Activated CD8-positive, alpha-beta memory T cell treated with anti-CD3 and anti-CD28 coated beads, Interleukin-2, amount 10 ng/mL, durations not matched to agents 7 days and 5 days (primary cell): ENCODE measurements around the gene TRRAP. TPM values are rescaled to one million over a fixed set of nuclear protein-coding genes. Genes with fewer than 3 reads are reported as not detected.

Experiments used
- ATAC-seq: fragments of 150-1000 bp; cut with Tn5 transposase; one replicate; pipeline ENCODE4 v1.10.0; 2021; ENCODE audit warnings: moderate library complexity
- CTCF ChIA-PET: fragments of 350-600 bp; sonication (Branson Sonifier 250); formaldehyde crosslinking; loops from one replicate; lab custom pipeline; 2021; ENCODE audit warnings: antibody characterized with exemption; lab: Charles Lee
- DNase-seq: peaks from one replicate; pipeline ENCODE4 v3.0.0-alpha.2; 2020
- H3K27ac Mint-ChIP-seq: one replicate; pipeline ENCODE4 v1.8.0; 2021; ENCODE audit warnings: mild to moderate bottlenecking, mixed read lengths
- H3K27me3 Mint-ChIP-seq: one replicate; pipeline ENCODE4 v1.8.0; 2021; ENCODE audit warnings: mixed read lengths
- H3K36me3 Mint-ChIP-seq: one replicate; pipeline ENCODE4 v1.8.0; 2021; ENCODE audit warnings: mild to moderate bottlenecking, mixed read lengths
- H3K4me1 Mint-ChIP-seq: one replicate; pipeline ENCODE4 v1.8.0; 2021; ENCODE audit warnings: mixed read lengths
- H3K4me3 Mint-ChIP-seq: one replicate; pipeline ENCODE4 v1.8.0; 2021; ENCODE audit warnings: mild to moderate bottlenecking, moderate library complexity, mixed read lengths
- H3K9me3 Mint-ChIP-seq: one replicate; pipeline ENCODE4 v1.8.0; 2022; ENCODE audit warnings: low read depth, mixed read lengths
- total RNA-seq, 2 experiments: library from RNA; stranded (reverse); gene quantifications; one replicate each; pipeline ENCODE4 v1.2.3, GENCODE V29; 2021

TRRAP gene
- total RNA-seq, 2 experiments from 2014 or later = 56.2 to 56.8 TPM

- no peak for ATAC-seq
- H3K27me3 Mint-ChIP-seq = no peaks in the 10 kb centered on the region
- no peak overlapping the region for H3K4me3 Mint-ChIP-seq
- H3K9me3 Mint-ChIP-seq = no peaks in the 10 kb centered on the region
- peaks cover 43% of the 10 kb centered on the region for H3K36me3 Mint-ChIP-seq
- peaks cover 19% of the 10 kb centered on the region for H3K4me1 Mint-ChIP-seq
- DNase-seq = no peak
- H3K27ac Mint-ChIP-seq = no peak overlapping the region
- CTCF ChIA-PET = no interaction called here
Observed at GRCh38 chr7:98994046-98994944, 116.0 kb downstream of the TRRAP start.

DNA sequence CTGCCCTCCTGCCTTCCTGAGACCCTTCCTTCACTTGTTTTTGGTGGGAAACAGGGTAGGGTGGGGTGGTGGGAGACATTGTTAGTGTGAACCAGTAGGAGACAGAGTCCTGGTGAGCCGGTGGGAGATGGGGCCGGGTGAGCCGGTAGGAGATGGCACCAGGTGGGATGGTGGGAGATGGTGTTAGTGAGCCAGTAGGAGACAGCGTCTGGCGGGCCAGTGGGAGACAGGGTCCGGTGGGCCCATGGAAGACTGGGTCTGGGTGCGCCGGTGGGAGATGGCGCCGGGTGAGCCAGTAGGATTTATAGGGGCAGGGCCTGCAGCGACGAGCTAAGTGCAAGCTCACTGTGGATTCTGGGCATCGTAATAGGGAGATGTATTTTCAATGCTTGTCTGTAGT lies 116.8 kb downstream of the TRRAP start:
- no peaks in the 10 kb centered on the region for H3K27me3 Mint-ChIP-seq
- no peak for ATAC-seq
- no peak for DNase-seq
- H3K9me3 Mint-ChIP-seq = no peaks in the 10 kb centered on the region
- H3K36me3 Mint-ChIP-seq = peaks cover 42% of the 10 kb centered on the region
- no peak overlapping the region for H3K27ac Mint-ChIP-seq
- CTCF ChIA-PET = no interaction called here
- H3K4me1 Mint-ChIP-seq = peaks cover 14% of the 10 kb centered on the region
- no peak overlapping the region for H3K4me3 Mint-ChIP-seq

GRCh38 chr7:98995523-98996149 lies 117.3 kb downstream of the TRRAP start:
- H3K27me3 Mint-ChIP-seq = no peaks in the 10 kb centered on the region
- H3K4me1 Mint-ChIP-seq = peaks cover 14% of the 10 kb centered on the region
- no peak overlapping the region for H3K4me3 Mint-ChIP-seq
- ATAC-seq = no peak
- peaks cover 39% of the 10 kb centered on the region for H3K36me3 Mint-ChIP-seq
- DNase-seq = no peak
- H3K9me3 Mint-ChIP-seq = no peaks in the 10 kb centered on the region
- H3K27ac Mint-ChIP-seq = no peak overlapping the region
- CTCF ChIA-PET = interaction anchor here (1.6 kb wide), 1 partner anchor 10 kb away, joined by 5 read pairs; no protein-coding TSS in a partner anchor

GRCh38 chr7:98996150-98996552 lies 117.8 kb downstream of the TRRAP start:
- CTCF ChIA-PET = interaction anchor here (1.1 to 1.6 kb wide), 2 partner anchors 10 kb away, joined by 4 to 5 read pairs; no protein-coding TSS in a partner anchor
- Mint-ChIP-seq H3K27ac (no peak overlapping the region), H3K4me3 (no peak overlapping the region)

GRCh38 chr7:98997846-98998245 lies 119.5 kb downstream of the TRRAP start:
- Mint-ChIP-seq H3K9me3 (no peaks in the 10 kb centered on the region), H3K27ac (no peak overlapping the region), H3K4me3 (no peak overlapping the region), H3K36me3 (peaks cover 29% of the 10 kb centered on the region), H3K27me3 (no peaks in the 10 kb centered on the region), H3K4me1 (peaks cover 24% of the 10 kb centered on the region)
- peak; percentile 11 for DNase-seq
- CTCF ChIA-PET = no interaction called here
- no peak for ATAC-seq

More at GRCh38 chr7:98996150-98996552, 117.8 kb downstream of the TRRAP start:
- Mint-ChIP-seq H3K4me1 (peaks cover 17% of the 10 kb centered on the region), H3K9me3 (no peaks in the 10 kb centered on the region), H3K27me3 (no peaks in the 10 kb centered on the region), H3K36me3 (peaks cover 40% of the 10 kb centered on the region)
- DNase-seq (no peak), ATAC-seq (peak; percentile 60)

DNA sequence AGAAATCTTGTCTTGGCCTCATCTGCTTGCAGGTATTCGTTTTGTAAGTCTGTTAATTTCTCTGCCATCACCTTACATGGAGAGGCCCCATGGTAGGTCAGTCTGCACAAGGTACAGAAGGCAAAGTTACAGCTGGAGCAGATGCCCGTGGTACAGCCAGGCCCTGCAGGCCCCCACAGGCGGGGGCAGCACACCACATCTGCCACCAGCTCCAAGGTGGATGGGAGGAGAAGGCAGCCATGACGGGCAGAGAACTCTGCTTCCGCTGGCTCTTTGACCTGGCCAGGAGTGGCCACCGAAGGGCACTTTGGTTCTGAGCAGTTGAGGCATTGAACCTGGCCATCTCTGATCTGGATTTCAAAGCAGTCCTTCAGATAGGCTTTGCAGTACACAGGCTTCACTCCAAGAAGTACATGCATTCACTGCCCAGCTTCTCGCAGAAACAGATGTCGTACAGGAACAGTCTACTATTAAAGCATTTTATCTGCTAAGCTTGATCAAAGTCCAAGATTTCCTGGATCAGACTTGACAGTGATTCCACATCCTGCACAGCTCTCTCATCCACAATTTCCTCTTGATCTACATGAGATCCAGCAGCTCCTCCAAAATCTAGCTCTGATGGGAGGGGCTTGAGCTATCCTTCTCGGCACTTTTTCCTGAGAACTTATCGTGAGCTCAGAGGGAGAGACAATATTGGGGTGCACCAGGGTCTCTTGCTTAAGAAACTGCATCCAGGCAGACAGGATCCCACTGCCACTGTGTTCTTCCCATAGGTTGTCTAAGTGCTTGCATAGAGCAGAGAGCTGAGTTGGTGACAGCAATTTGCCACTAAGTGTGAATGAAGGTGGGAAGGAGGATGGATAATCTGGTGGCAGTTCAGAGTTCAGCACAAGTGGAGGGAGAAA lies 120.7 kb downstream of the TRRAP start:
- Mint-ChIP-seq H3K27ac (no peak overlapping the region), H3K9me3 (no peaks in the 10 kb centered on the region), H3K4me3 (no peak overlapping the region), H3K27me3 (no peaks in the 10 kb centered on the region), H3K4me1 (peaks cover 26% of the 10 kb centered on the region), H3K36me3 (peaks cover 29% of the 10 kb centered on the region)
- DNase-seq (peak; percentile 25), ATAC-seq (no peak)
- CTCF ChIA-PET = interaction anchor here (0.6 to 0.9 kb wide), 2 partner anchors 93 to 302 kb away, joined by 3 read pairs; no protein-coding TSS in a partner anchor

GRCh38 chr7:99000196-99000903 lies 122.0 kb downstream of the TRRAP start:
- H3K27me3 Mint-ChIP-seq = no peaks in the 10 kb centered on the region
- ATAC-seq (no peak), DNase-seq (peak; percentile 32)
- CTCF ChIA-PET = no interaction called here
- no peak overlapping the region for H3K27ac Mint-ChIP-seq
- peaks cover 25% of the 10 kb centered on the region for H3K36me3 Mint-ChIP-seq
- H3K4me3 Mint-ChIP-seq = no peak overlapping the region
- H3K4me1 Mint-ChIP-seq = peaks cover 25% of the 10 kb centered on the region
- H3K9me3 Mint-ChIP-seq = no peaks in the 10 kb centered on the region

DNA sequence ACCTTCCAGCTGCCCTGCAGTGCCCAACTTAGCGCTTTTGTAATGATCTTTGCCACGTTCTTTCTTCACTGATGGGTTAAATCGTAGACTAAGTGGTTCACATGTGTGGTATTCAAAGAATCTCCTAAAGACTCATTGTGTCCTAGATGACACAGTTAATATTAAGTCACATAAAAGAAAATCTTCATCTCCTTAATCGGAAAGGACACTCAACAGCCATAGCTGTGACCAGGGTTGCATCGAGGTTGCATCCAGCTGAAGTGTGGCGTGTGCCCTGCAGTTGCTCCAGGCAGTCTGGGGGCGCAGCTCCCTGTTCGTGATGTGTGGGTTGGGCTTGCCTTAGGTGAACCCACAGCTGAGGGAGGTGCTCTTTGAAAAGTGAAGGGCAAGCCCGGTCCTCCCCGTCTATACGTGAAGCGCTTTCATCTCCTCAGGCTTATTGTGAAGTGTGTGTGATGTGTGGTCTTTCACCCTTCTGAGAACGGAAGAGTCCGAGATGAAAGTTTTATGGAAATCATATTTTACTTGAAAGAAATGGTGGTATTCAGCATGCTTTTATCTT lies 122.7 kb downstream of the TRRAP start:
- Mint-ChIP-seq H3K27me3 (no peaks in the 10 kb centered on the region), H3K9me3 (no peaks in the 10 kb centered on the region), H3K27ac (no peak overlapping the region), H3K4me3 (no peak overlapping the region), H3K4me1 (peaks cover 19% of the 10 kb centered on the region), H3K36me3 (peaks cover 19% of the 10 kb centered on the region)
- DNase-seq (peak; percentile 38), ATAC-seq (peak; percentile 30)
- CTCF ChIA-PET = no interaction called here

GRCh38 chr7:99001482-99002147 lies 123.3 kb downstream of the TRRAP start:
- no peak overlapping the region for H3K4me3 Mint-ChIP-seq
- H3K9me3 Mint-ChIP-seq = no peaks in the 10 kb centered on the region
- CTCF ChIA-PET = no interaction called here
- H3K36me3 Mint-ChIP-seq = peaks cover 21% of the 10 kb centered on the region
- no peaks in the 10 kb centered on the region for H3K27me3 Mint-ChIP-seq
- DNase-seq = peak; percentile 18
- peaks cover 13% of the 10 kb centered on the region for H3K4me1 Mint-ChIP-seq
- H3K27ac Mint-ChIP-seq = no peak overlapping the region
- ATAC-seq = no peak

GRCh38 chr7:99002148-99002826 lies 124.0 kb downstream of the TRRAP start:
- CTCF ChIA-PET = no interaction called here
- peak overlapping the region; percentile 13 for H3K27ac Mint-ChIP-seq
- DNase-seq = no peak
- no peak overlapping the region for H3K4me3 Mint-ChIP-seq
- no peaks in the 10 kb centered on the region for H3K27me3 Mint-ChIP-seq
- no peak for ATAC-seq
- H3K36me3 Mint-ChIP-seq = peaks cover 26% of the 10 kb centered on the region
- peaks cover 13% of the 10 kb centered on the region for H3K4me1 Mint-ChIP-seq
- no peaks in the 10 kb centered on the region for H3K9me3 Mint-ChIP-seq

GRCh38 chr7:99002827-99003212 lies 124.5 kb downstream of the TRRAP start:
- H3K9me3 Mint-ChIP-seq = no peaks in the 10 kb centered on the region
- peaks cover 12% of the 10 kb centered on the region for H3K4me1 Mint-ChIP-seq
- CTCF ChIA-PET = no interaction called here
- no peak overlapping the region for H3K4me3 Mint-ChIP-seq
- ATAC-seq (no peak), DNase-seq (no peak)
- peaks cover 23% of the 10 kb centered on the region for H3K36me3 Mint-ChIP-seq
- no peak overlapping the region for H3K27ac Mint-ChIP-seq
- no peaks in the 10 kb centered on the region for H3K27me3 Mint-ChIP-seq
